A172 (cell line): ENCODE data around the gene CAMK1D. TPM values are rescaled to one million over a fixed set of nuclear protein-coding genes. Genes with fewer than 3 reads are reported as not detected.
A peak's percentile ranks its signal among the peaks of the same experiment; 100 is the strongest.
"Not testable (repeated sequence)": the region's sequence is repeated elsewhere in the genome, so short reads cannot be mapped to it uniquely, and the experiment has no call there.

ENCODE experiments used
- DNase-seq: peaks from one replicate; pipeline ENCODE4 v3.0.0-alpha.2; 2015; ENCODE audit warnings: low spot score
- total RNA-seq: library from RNA; depleted of rRNA; stranded (reverse); fragments of >200 nt; shearing (Covaris generic); gene quantifications from 2 replicates; pipeline ENCODE4 v1.2.3, GENCODE V29; 2014

The CAMK1D gene
- total RNA-seq, 1 experiment from 2014 or later = 2.6 TPM

DNA sequence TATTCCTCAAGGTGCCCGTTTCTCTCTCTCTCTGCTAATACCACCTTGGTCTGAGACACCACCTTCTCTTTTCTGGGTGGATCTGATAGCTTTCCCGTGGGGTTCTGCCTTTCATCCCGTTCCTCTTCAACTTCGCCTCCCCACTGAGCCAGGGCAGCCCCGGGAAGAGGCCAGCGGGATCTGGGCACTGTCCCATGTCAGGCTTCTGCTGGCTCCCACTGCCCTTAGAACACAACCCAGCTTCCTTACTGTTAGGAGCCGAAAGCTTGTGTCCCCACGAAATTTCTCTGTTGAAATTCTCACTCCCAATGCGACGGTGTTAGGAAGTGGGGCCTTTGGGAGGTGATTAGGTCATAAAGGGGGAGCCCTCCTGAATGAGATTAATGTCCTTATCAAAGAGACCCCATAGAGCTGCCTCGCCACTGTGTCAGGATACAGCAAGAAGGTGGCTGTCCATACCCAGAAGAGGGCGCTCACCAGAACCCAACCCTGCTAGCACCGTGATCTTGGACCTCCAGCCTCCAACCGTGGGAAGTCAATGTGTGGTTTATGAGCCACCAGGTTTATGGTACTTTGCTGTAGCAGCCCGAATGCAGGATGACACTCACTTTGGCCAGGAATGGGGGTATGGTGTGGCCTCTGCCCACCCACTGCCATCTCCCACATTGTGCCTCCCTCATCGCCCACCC lies 79.2 kb downstream of the CAMK1D start:
- no peak for DNase-seq

DNA sequence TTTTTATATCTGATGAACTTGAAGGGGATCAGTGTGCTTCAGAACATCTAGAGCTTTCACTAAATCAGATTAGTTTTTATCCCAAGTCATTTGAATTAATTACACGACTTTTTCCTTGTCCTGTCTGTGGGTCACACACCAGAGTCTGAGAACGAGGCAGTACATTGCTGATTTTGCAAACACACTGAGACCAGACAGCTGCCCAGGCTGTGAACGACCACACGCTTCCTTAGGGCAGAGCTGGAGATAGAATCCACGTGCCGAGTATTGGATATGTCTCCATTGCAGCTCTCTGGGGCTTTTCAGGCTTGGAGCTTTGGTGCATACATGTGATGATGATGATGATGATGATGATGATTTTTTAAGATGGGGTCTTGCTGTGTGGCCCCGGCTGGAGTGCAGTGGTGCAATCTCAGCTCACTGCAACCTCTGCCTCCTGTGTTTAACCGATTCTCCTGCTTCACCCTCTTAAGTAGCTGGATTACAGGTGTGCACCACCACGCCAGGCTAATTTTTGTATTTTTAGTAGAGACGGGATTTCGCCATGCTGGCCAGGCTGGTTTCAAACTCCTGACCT lies 81.1 kb downstream of the CAMK1D start:
- no peak for DNase-seq

DNA sequence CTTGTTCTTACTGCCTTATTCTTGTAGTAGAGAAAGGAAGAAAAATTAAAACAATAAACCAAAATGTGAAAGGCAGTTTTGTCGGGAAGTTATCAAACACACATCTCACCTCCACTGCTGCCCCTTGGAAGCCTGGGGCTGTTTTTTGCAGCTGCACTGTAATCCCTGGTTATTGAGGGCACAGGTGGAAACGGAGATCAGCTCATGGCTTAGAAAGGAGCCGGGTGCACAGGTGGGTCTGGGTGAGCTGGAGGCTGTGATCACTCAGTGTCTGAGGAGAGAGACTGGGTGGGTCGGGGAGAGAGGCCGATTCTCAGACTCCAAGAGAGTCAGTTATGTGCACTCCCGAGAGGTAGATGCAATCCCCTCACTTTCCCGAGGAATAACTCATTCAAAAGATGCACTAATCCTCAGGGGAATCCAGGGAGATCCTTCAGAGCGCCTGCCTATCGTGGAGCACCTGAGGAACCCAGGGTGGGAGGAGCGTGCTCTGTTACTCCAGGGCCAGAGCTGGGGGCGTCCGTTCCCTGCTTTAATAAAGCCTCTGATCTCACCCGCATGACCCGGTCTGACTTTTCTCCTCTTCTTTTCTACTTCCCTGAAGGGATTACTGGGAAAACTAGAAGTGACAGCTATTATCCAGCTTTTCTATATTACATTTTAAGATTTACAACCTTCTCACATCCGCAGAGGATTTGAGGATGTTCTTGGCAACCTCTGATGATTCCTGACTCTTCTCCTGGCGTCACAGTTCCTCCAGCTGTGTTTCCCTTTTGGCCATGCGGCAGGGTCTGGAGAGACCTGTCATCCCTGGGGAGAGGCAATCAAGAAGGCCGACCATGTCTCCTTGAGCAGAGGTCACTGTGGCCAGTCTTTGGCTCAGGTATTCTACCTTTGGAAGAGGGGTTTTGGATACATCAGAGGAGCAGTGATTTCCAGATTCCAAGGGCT lies 82.1 kb downstream of the CAMK1D start:
- no peak for DNase-seq

DNA sequence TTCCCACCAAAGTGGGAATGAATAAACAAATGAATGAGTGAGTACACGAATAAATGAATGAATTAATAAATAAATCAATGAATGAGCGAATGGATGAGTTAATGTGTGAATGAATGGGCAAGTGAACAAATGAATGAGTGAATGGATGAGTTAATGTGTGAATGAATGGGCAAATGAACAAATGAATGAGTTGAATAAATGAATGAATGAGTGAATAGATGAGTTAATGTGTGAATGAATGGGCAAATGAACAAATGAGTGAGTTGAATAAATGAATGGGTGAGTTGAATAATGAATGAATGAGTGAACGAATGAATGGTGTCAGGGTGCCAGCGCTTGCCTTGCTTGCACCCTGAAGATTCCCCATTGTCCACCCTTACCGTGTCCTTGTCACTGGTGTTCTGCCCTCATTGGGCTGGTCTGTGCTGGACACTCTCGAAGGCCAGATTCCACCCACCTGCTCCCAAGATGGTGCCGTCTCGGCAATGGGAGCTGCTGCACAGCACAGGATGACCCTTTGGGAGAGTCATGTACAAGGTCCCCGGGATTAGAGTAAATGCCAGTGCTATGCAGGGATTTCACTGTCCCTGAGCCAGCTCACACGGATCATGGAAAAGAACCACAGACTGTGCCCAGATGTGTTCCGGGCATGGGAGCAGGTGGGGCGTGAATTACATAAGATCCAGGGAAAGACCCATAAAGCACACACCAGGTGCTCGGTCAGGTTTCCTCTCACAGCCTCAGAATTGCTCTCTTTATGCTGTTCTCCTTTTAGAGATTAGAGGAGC lies 83.2 kb downstream of the CAMK1D start:
- no peak for DNase-seq

DNA sequence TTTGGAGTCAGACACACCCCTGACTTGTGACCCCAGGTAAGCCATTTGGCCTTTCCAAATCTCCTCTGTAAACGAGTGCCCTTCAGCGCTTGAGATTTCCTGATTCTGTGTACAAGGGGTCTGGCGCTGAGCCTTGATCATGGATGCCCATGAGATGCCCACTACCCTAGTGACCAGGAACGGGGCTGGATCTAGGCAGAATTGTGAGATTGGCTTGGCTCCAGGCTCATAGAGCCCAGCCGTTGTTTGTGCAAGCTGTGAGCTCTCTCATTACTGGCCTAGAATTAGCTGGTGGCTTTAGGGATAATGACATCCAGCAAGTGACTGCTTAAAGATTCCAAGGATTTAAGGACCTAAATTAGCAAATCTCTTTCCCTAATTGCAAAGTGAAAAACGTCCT lies 84.9 kb downstream of the CAMK1D start:
- no peak for DNase-seq

- DNase-seq = not testable (repeated sequence)
These were observed 85.3 kb downstream of the CAMK1D start for GRCh38 chr10:12434677-12435076.

DNA sequence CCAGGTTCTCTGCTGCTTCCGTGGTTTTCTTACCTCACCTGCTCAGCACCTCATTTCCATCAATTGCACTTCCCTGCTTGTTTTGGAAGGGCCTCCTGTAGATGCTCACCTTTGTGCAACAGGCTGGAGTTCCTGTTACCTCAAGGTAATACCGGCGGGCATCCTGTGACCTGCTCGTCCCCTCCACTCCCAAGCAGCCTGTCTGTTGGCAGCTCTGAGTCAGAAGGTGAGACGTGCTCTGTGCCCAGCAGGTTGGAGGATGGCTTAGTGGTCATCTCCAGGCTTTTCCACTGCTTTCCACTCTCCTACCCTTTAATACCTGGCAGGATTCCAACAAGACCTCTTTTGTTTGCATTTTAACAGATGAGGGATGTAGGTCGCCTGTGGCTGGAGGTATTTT lies 86.0 kb downstream of the CAMK1D start:
- no peak for DNase-seq

GRCh38 chr10:12438919-12439692 lies 89.8 kb downstream of the CAMK1D start:
- DNase-seq = no peak

DNA sequence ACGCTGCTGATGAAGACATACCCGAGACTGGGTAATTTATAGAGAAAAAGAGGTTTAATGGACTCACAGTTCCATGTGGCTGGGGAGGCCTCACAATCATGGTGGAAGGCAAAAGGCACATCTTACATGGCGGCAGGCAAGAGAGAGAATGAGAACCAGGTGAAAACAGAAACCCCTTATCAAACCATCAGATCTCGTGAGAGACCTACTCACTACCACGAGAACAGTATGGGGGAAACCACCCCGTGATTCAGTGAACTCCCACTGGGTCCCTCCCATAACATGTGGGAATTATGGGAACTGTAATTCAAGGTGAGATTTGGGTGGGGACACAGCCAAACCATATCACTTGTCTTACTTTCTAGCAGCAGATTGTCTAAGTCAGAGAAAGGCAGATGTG lies 90.4 kb downstream of the CAMK1D start:
- not testable (repeated sequence) for DNase-seq

DNA sequence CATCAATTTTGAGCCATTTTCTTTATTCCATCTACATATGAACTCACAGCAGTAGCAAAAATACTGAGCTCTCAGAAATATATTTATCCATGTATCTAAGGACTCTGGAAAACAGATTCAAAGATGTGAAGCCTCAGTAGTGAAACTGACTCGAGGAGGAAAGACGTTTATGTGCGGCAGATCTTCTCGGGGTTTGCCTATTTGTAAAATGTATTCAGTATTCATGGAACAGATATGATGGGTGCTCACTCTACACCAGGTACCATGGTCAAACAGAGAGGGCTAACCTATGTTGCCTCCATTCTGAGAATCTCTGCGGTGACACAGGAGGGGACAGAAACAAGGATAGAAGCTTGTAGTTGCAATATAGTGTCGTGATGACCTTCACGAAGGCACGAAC lies 93.7 kb downstream of the CAMK1D start:
- no peak for DNase-seq

- no peak for DNase-seq
These were observed 95.8 kb downstream of the CAMK1D start for GRCh38 chr10:12444981-12445700.

DNA sequence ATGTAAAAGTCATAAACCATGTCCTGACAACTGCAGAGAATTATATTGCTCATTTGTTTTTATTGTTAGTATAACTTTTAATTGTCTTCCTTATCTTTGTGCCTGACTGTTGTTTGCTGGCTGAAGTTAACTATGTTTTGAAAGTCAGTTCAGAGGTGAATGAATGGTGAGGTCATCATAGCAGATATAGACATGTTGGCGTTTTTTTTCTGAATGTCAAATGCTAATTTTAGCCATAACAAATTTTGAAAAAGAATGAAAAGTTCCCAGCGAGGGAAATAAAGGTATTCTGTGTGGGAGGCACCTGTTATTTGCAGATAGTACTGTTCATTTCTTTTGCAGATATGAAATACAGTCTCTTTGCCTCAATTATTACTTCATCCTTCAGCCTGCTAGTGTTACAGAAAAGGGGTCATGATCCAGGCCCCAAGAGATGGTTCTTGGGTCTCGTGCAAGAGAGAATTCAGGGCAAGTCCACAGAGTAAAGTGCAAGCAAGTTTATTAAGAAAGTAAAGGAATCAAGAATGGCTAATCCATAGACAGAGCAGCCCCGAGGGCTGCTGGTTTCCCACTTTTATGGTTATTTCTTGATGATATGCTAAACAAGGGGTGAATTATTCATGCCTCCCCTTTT lies 96.5 kb downstream of the CAMK1D start:
- peak; percentile 3 for DNase-seq

GRCh38 chr10:12448340-12448728 lies 99.0 kb downstream of the CAMK1D start:
- DNase-seq = no peak

- peak; percentile 88 for DNase-seq
These were observed 99.5 kb downstream of the CAMK1D start for GRCh38 chr10:12448729-12449391.

DNA sequence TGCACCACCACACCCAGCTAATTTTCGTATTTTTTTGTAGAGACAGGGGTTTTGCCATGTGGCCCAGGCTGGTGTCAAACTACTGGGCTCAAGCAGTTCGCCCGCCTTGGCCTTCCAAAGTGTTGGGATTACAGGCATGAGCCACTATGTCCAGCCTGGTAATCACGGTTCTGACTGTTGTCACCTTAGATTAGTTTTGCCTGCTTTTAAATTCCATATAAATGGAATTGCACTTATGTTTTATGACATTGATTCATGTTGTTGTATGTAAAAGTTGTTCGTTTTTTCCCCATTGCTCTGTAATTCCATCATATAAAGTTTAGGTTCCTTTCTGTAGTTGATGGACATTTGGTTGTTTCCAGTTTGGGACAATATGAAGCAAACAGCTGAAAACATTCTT lies 106.0 kb downstream of the CAMK1D start:
- DNase-seq = no peak

DNA sequence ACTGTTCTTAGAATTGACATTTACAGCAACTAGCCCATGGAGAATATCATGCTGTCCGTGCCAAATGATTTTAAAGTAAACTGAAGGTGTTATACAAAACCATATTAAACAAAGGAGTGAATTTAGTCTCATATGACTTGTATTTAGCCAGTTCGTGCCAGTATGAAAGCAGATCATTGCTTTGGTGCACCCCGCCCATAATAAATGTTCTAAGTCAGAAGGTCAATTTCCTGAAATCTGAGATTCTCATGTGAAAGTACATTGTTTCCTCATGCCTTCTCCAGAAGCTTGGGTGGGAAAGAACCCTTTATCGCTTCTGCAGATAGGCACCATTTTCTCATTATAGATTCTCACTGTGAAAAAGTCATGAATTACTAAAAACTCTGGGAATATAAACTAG lies 106.4 kb downstream of the CAMK1D start:
- no peak for DNase-seq

GRCh38 chr10:12459340-12459739 lies 110.0 kb downstream of the CAMK1D start:
- DNase-seq = no peak

GRCh38 chr10:12459762-12460161 lies 110.4 kb downstream of the CAMK1D start:
- no peak for DNase-seq

- DNase-seq = no peak
These were observed 114.1 kb downstream of the CAMK1D start for GRCh38 chr10:12463459-12463838.
